Measurements from ENCODE around the gene GGCX. TPM values are rescaled to one million over a fixed set of nuclear protein-coding genes. Genes with fewer than 3 reads are reported as not detected.
A peak's percentile ranks its signal among the peaks of the same experiment; 100 is the strongest.

Gene GGCX
- total RNA-seq, 1 donor from 2014 or later, result 27.9 TPM

GRCh38 chr2:85537600-85538506 lies 23.4 kb downstream of the GGCX start:
- no peak for DNase-seq (ENCODE audit: low read depth)
- H3K27me3 ChIP-seq (ENCODE audit: control insufficient read depth, insufficient read depth, low read length), result no peaks in the 10 kb centered on the region
- H3K36me3 ChIP-seq (ENCODE audit: control insufficient read depth, insufficient read depth, low read length), result peaks cover 15% of the 10 kb centered on the region
- H3K4me3 ChIP-seq (ENCODE audit: low read depth, low read length), result peak overlapping the region; percentile 99
- TF ChIP-seq, protein P1, sequence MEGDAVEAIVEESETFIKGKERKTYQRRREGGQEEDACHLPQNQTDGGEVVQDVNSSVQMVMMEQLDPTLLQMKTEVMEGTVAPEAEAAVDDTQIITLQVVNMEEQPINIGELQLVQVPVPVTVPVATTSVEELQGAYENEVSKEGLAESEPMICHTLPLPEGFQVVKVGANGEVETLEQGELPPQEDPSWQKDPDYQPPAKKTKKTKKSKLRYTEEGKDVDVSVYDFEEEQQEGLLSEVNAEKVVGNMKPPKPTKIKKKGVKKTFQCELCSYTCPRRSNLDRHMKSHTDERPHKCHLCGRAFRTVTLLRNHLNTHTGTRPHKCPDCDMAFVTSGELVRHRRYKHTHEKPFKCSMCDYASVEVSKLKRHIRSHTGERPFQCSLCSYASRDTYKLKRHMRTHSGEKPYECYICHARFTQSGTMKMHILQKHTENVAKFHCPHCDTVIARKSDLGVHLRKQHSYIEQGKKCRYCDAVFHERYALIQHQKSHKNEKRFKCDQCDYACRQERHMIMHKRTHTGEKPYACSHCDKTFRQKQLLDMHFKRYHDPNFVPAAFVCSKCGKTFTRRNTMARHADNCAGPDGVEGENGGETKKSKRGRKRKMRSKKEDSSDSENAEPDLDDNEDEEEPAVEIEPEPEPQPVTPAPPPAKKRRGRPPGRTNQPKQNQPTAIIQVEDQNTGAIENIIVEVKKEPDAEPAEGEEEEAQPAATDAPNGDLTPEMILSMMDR (IDR thresholded peaks at IDR 0.05; ENCODE audit: insufficient read depth, low read length, severe bottlenecking), result no peak
- FAIRE-seq, result no peak

DNA sequence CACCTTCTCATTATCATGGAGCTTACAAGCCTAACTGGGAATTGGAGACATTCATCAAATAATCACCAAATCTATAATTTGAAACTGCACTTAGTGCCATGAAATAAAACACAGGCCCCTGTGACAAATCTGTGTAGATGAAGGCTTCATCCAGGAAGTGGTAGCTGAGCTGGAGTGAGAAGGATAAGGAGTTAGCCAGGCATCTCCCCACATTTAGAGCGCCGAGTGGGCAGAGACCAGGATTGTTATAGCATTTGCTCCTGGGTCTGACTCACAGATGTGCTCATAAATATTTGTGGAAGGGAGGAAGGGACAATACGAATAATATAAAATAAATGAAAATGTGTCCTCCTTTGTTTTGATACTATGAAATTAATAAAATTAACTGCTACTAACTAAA lies 24.8 kb downstream of the GGCX start:
- TF ChIP-seq, protein P1 (IDR thresholded peaks at IDR 0.05; ENCODE audit: insufficient read depth, low read length, severe bottlenecking), result no peak
- FAIRE-seq (no peak), DNase-seq (ENCODE audit: low read depth) (peak; percentile 41)
- Histone ChIP-seq H3K4me3 (ENCODE audit: low read depth, low read length) (no peak overlapping the region), H3K27me3 (ENCODE audit: control insufficient read depth, insufficient read depth, low read length) (no peaks in the 10 kb centered on the region), H3K36me3 (ENCODE audit: control insufficient read depth, insufficient read depth, low read length) (peaks cover 5% of the 10 kb centered on the region)

GRCh38 chr2:85534881-85535280 lies 26.4 kb downstream of the GGCX start:
- peaks cover 1% of the 10 kb centered on the region for H3K36me3 ChIP-seq (ENCODE audit: control insufficient read depth, insufficient read depth, low read length)
- H3K4me3 ChIP-seq (ENCODE audit: low read depth, low read length), result no peak overlapping the region
- TF ChIP-seq, protein P1 (IDR thresholded peaks at IDR 0.05; ENCODE audit: insufficient read depth, low read length, severe bottlenecking), result no peak
- FAIRE-seq (no peak), DNase-seq (ENCODE audit: low read depth) (no peak)
- no peaks in the 10 kb centered on the region for H3K27me3 ChIP-seq (ENCODE audit: control insufficient read depth, insufficient read depth, low read length)

DNA sequence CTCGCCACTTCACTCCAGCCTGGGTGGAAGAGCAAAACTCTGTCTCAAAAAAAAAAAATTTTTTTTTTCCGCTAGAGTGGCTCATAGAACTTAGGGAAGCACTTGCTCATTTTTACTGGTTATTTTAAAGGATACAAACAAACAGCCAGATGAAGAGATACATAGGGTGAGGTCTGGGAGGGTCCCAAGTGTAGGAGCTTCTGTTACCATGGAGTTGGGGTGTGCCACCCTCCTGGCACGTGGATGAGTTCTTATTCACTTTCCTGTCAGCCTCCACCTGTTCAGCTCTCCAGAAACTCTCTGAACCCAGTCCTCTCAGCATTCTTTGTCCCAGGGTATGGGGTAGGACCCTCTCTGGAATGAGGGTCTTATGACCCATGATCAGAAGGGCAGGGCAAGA lies 27.2 kb downstream of the GGCX start:
- TF ChIP-seq, protein P1 (IDR thresholded peaks at IDR 0.05; ENCODE audit: insufficient read depth, low read length, severe bottlenecking), result no peak
- no peaks in the 10 kb centered on the region for H3K36me3 ChIP-seq (ENCODE audit: control insufficient read depth, insufficient read depth, low read length)
- no peak for FAIRE-seq
- DNase-seq (ENCODE audit: low read depth), result no peak
- no peaks in the 10 kb centered on the region for H3K27me3 ChIP-seq (ENCODE audit: control insufficient read depth, insufficient read depth, low read length)
- no peak overlapping the region for H3K4me3 ChIP-seq (ENCODE audit: low read depth, low read length)

- TF ChIP-seq, protein P1 (IDR thresholded peaks at IDR 0.05; ENCODE audit: insufficient read depth, low read length, severe bottlenecking), result no peak
- no peak for FAIRE-seq
- no peaks in the 10 kb centered on the region for H3K27me3 ChIP-seq (ENCODE audit: control insufficient read depth, insufficient read depth, low read length)
- DNase-seq (ENCODE audit: low read depth), result peak; percentile 39
- H3K36me3 ChIP-seq (ENCODE audit: control insufficient read depth, insufficient read depth, low read length), result no peaks in the 10 kb centered on the region
- H3K4me3 ChIP-seq (ENCODE audit: low read depth, low read length), result no peak overlapping the region
Measured at GRCh38 chr2:85531589-85531988, 29.7 kb downstream of the GGCX start.
